Chondrocyte (in vitro differentiated cells): ENCODE measurements around the gene ADCY1. TPM values are rescaled to one million over a fixed set of nuclear protein-coding genes. Genes with fewer than 3 reads are reported as not detected.

Source experiments
- DNase-seq: peaks from one replicate; pipeline ENCODE4 v3.0.0; 2021; ENCODE audit warnings: mixed read lengths, low spot score
- H3K27ac Mint-ChIP-seq: one replicate; pipeline ENCODE4 v1.8.0; 2021; ENCODE audit warnings: mild to moderate bottlenecking, moderate library complexity, mixed read lengths; ENCODE audit not compliant: unreplicated experiment
- H3K27me3 Mint-ChIP-seq: 2 replicates; pipeline ENCODE4 v1.8.0; 2021; ENCODE audit warnings: low read depth, mixed read lengths
- H3K36me3 Mint-ChIP-seq: 2 replicates; pipeline ENCODE4 v1.8.0; 2021; ENCODE audit warnings: low read depth, mixed read lengths
- H3K4me1 Mint-ChIP-seq: 2 replicates; pipeline ENCODE4 v1.8.0; 2021; ENCODE audit warnings: low read depth, mild to moderate bottlenecking, mixed read lengths
- H3K4me3 Mint-ChIP-seq: one replicate; pipeline ENCODE4 v1.8.0; 2021; ENCODE audit warnings: mild to moderate bottlenecking, moderate library complexity, mixed read lengths; ENCODE audit not compliant: unreplicated experiment
- H3K9me3 Mint-ChIP-seq: 2 replicates; pipeline ENCODE4 v1.8.0; 2021; ENCODE audit warnings: low read depth, mixed read lengths
- CTCF ChIP-seq: fragments of 200-600 bp; sonication (generic); IDR thresholded peaks from 2 replicates; pipeline ENCODE4 v1.5.0; 2021; ENCODE audit warnings: antibody characterized with exemption, mild to moderate bottlenecking, moderate library complexity
- total RNA-seq: library from RNA; stranded (reverse); gene quantifications from 3 replicates; pipeline ENCODE4 v1.2.1, GENCODE V29; 2021

The ADCY1 gene
- total RNA-seq, 1 donor from 2014 or later = 0.50 TPM

DNA sequence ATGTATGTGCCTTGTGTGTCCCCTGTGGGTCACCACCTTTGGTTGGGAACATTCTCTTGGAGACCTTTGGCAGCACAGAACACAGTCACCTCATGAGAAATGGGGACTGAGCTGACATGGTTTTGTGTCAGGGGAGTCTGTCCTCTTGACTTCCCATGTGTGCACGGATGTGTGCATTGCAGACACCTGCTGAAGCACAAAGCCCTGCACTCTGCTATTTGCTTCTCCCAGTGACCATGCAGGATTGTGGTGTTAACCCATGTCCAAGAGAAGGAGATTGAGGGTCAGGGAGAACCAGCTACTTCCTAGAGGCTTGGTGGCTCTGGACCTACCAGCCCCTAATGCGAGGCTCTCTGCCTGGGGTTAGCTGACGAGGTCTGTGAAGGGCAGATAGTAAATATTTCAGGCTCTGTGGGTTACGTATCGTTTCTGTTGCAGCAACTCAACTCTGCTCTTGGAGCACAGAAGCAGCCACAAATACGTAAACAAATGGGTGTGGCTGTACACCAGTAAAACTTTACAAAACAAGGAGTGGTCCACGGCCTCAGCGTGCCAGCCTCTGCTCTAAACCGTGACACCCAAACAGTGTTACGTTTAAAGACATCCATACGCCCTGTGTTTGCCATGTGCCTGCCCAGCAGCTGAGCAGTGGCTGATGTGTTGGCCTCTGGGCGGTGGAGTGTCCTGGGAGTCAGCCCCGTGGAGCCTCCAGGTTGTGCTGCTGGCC, 51.7 kb downstream of the ADCY1 start:
- no peak overlapping the region for H3K4me3 Mint-ChIP-seq
- peaks cover 4% of the 10 kb centered on the region for H3K9me3 Mint-ChIP-seq
- no peaks in the 10 kb centered on the region for H3K4me1 Mint-ChIP-seq
- no peak for DNase-seq
- no peaks in the 10 kb centered on the region for H3K36me3 Mint-ChIP-seq
- H3K27me3 Mint-ChIP-seq = no peaks in the 10 kb centered on the region
- H3K27ac Mint-ChIP-seq = no peak overlapping the region
- no peak for TF ChIP-seq CTCF

DNA sequence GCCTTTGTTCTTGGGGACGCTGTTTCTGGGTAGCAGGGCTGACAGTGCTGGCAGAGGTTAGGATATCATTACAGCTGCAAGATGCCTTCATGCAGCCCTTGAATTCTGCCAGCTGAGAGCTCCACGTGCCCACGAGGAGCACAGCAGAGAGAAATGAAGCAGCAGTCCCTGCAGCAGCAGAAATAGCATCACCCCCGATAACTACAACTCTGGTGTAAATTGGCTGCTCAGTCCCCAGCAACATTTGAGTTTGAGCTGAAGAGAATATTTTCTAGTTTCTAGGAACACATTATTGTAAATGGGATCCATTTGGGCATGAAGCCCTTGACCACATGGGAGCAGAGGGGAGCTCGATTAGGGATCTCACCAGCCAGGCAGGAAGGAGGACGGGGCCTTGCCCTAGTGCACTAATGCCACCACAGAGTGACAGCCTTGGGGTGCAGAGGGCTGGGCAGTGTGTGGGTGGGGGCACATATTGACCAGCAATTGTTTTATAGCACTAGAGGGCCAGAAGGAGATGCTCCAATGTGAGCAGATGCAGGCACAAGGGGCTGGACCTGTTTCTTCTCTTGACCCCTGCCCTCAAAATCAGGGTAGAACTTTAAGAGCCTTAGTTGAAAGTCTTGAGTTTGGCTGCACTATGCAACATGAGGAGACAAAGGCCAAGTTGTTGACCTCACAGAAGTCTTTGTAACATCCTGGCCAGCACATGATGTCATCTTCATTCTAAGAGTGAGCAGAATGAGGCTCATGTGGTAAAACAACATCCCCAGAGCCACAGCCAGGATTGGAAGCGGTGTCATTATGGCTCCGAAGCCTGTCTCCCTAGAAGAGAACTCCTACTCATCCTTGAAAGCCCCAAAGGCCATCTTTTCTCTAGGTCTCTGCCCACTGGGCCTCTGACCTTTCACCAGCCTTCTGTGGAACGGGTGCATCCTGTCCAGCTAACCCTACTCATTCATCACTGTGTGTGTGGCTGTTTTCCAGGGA, 52.6 kb downstream of the ADCY1 start:
- Mint-ChIP-seq H3K27me3 (no peaks in the 10 kb centered on the region), H3K4me3 (no peak overlapping the region), H3K36me3 (no peaks in the 10 kb centered on the region), H3K4me1 (no peaks in the 10 kb centered on the region), H3K9me3 (peaks cover 4% of the 10 kb centered on the region), H3K27ac (no peak overlapping the region)
- DNase-seq = no peak
- TF ChIP-seq CTCF = no peak

GRCh38 chr7:45627691-45628456, 53.7 kb downstream of the ADCY1 start:
- no peaks in the 10 kb centered on the region for H3K4me1 Mint-ChIP-seq
- no peaks in the 10 kb centered on the region for H3K36me3 Mint-ChIP-seq
- no peak for TF ChIP-seq CTCF
- no peak overlapping the region for H3K27ac Mint-ChIP-seq
- no peak for DNase-seq
- H3K27me3 Mint-ChIP-seq = no peaks in the 10 kb centered on the region
- H3K9me3 Mint-ChIP-seq = peaks cover 4% of the 10 kb centered on the region
- no peak overlapping the region for H3K4me3 Mint-ChIP-seq

DNA sequence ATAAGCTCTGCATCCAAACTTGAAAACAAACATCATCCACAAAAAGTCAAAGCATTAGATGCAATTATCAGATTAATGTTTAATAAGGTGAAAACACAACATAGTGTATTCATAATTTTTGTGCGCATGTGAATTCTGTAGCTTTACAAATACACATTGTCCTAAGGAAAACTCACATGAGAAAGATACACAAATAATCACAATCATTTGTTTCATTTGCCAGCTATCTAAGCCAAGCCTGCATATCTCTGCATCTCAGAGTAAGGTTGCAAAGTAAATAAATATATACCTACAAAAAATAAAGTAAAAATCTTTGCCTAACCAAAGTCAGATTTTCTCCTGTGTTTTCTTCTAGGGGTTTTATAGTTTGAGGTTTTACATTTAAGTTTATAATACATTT, 57.4 kb downstream of the ADCY1 start:
- Mint-ChIP-seq H3K4me1 (no peaks in the 10 kb centered on the region), H3K4me3 (no peak overlapping the region), H3K27me3 (no peaks in the 10 kb centered on the region), H3K9me3 (peaks cover 4% of the 10 kb centered on the region), H3K27ac (no peak overlapping the region), H3K36me3 (no peaks in the 10 kb centered on the region)
- DNase-seq = no peak
- no peak for TF ChIP-seq CTCF

GRCh38 chr7:45636733-45637132, 62.6 kb downstream of the ADCY1 start:
- no peak overlapping the region for H3K27ac Mint-ChIP-seq
- no peaks in the 10 kb centered on the region for H3K4me1 Mint-ChIP-seq
- no peak overlapping the region for H3K4me3 Mint-ChIP-seq
- no peaks in the 10 kb centered on the region for H3K9me3 Mint-ChIP-seq
- TF ChIP-seq CTCF = no peak
- no peak for DNase-seq
- H3K27me3 Mint-ChIP-seq = peaks cover 2% of the 10 kb centered on the region
- no peaks in the 10 kb centered on the region for H3K36me3 Mint-ChIP-seq
